ENCODE results near the gene ASTN2.

GRCh38 chr9:116713271-116713670 is 701.6 kb downstream of the ASTN2 start:
- TF ChIP-seq CTCF (IDR thresholded peaks at IDR 0.05): no peak
- no peak for TF ChIP-seq POLR2A (IDR thresholded peaks at IDR 0.05)

Data from lower leg skin (tissue), 3 donors.